Effector CD8-positive, alpha-beta T cell (primary cell): ENCODE measurements around the gene DLGAP1.
"Not testable (repeated sequence)": the region's sequence is repeated elsewhere in the genome, so short reads cannot be mapped to it uniquely, and the experiment has no call there.

ENCODE experiments used
- DNase-seq: peaks from one replicate; lab custom pipeline; 2025; lab: John Stamatoyannopoulos, UW
- total RNA-seq, 4 experiments: gene quantifications; one replicate each; lab custom pipeline; 2026; lab: John Stamatoyannopoulos, UW

Gene DLGAP1
- total RNA-seq = 0 to 0.54 (median 0.18) reads per million in 4 experiments

- DNase-seq = no peak
Observed at GRCh38 chr18:4455113-4455811, at the start of gene DLGAP1. TSS of gene DLGAP1 (minus strand) at chr18:4455307.

- DNase-seq = not testable (repeated sequence)
Observed at GRCh38 chr18:4494703-4495284, 39.7 kb upstream of the DLGAP1 start.

GRCh38 chr18:4468511-4468910 lies 13.4 kb upstream of the DLGAP1 start:
- no peak for DNase-seq

DNA sequence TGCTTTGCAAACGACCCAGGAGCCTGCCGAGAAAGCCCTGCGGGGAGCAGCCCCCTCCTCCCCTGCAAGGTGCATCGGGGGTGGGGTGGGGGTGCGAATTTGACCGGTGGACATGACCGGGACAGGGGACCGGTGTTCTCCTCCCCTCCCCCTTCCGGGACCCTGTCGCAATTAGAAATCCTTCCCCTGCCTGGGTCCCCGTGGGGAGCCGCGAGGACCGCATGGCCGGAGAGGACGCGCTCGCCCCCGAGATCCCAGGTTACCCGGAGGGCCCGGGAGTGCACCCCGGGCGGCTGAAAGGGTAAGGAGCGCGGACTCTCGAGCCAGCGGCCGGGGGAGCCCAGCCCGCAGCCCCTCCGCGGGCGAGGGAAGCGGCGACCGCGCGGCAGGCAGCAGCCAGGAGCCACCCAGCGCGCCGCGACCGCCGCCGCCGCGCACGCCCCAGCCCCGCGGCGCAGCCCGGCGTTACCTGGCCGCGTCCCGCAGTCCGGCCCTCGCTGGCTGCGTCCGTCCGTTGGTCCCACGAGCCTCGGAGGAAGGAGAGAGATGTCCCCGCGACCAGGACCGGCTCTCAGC lies 482 bp downstream of the DLGAP1 start:
- no peak for DNase-seq

DNA sequence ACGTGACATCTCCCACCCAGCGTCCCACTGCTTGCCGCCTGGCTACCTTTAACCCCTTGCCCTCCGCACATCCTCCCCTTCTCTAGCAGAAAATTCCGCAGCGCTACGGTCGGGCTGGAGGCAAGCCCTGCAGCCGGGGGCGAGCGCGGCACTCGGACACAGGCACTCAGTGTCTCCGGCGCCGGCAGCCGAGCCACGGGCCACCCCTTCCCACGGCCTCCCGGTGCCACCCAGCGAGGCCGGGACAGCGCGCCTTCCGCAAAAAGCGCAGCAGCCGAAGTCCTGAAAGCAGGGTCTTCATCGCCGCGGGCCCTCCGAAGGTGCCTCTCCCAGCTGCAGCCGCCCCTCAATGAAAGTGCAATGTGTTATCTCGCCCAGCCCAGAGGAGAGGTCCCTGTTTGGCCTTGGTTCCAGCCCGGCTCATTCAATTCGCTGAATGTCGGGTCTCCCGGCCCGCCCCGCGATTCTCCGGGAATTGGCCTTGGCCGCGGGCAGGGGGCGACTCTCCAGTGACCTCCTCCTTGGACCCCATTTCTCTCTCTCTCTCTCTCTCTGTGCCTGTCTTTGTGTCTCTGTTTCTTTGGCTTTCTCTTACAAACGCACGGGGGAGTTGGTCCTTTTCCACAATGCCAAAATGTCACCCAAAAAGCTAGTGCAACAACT lies 1.1 kb downstream of the DLGAP1 start:
- no peak for DNase-seq

GRCh38 chr18:4453567-4453873 lies 1.6 kb downstream of the DLGAP1 start:
- DNase-seq = no peak

DNA sequence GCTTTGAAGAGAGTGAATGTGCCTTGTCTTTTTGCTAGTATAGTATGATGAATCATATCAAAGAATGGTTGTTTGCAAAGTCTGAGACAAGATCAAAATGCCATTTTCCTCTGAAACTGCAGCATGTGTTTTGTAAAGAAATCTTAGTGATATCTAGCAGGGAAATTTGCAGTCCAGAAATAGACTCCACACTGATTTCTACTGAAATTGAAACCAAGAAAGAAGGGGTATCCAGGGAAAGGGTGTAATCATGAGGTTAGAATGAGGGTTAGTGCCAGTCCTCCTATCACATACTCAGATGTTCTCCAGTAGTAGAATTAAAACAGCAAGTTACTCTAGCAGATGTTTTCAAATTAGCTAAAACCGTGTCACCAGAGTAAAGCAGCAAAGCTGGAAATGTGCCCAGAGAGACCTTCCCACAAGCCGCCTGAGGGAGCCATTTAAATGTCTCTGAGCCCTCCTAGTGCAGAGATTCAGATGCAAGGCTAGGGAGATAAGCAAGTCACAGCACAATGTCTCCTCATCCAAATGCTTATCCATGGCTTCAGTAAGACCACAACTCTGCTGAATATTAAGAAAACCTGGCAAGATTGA lies 4.9 kb downstream of the DLGAP1 start:
- DNase-seq = no peak

GRCh38 chr18:4445902-4446301 lies 9.2 kb downstream of the DLGAP1 start:
- no peak for DNase-seq

- no peak for DNase-seq
Observed at GRCh38 chr18:4444306-4444705, 10.8 kb downstream of the DLGAP1 start.

DNA sequence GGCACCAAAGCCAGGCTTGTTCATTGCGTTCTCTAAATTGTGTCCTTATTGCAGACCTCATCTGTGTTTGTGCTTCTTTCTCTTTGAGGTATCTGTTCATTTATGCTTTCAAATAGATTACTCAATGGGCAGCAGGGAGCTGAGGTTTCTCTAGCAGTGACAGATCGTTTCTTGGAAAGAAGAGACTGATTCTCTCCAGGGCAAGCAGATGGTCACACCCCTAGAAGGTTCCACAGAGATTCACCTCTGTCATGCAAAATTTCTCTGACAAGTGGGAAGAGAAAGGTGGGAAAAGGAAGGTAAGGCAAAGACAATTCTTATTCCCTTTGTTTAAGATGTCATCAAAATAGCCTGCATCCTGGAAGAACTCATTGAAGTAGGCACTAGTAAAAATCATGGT lies 14.0 kb downstream of the DLGAP1 start:
- no peak for DNase-seq

- no peak for DNase-seq
Observed at GRCh38 chr18:4438938-4439337, 16.2 kb downstream of the DLGAP1 start.

GRCh38 chr18:4433717-4434116 lies 21.4 kb downstream of the DLGAP1 start:
- DNase-seq = no peak

- DNase-seq = no peak
Observed at GRCh38 chr18:4430836-4431235, 24.3 kb downstream of the DLGAP1 start.

DNA sequence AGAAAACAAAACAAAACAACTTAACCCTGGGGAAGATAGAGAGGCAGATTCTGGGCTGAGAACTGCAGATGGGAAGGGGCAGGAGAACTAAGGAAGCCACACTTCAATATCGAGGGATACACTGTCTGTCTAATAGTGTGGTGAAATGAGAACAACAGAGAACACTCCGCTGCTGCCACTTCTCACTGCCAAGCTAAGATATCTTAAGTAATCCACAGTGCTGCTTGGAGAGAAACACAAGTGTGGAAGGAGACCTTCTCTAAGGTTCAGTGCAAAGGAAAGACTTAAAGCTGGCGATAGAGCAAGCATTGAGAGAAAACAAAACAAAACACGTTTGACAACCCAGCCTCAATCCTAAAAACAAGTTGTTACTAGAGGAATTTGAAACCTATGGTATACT lies 37.4 kb downstream of the DLGAP1 start:
- no peak for DNase-seq

GRCh38 chr18:4416976-4417375 lies 38.1 kb downstream of the DLGAP1 start:
- DNase-seq = no peak

DNA sequence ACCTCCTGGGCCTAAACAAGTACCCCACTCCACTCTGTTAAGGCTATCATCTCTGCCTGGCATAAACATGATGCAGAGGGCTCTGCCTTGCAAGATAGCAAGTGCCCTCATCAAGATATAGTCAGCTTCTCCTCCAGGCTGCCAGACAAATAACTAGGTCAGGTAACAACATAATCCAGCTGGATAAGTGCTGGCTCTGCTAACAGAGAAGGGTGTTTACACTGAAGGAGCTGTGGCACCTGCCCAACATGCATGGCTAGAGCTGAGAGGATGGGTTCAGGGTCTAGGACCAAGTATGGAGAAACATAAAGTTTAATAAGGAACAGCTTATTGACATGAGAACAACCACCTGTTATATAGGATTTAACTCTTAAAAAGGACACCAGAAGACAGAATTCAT lies 42.8 kb downstream of the DLGAP1 start:
- DNase-seq = no peak

DNA sequence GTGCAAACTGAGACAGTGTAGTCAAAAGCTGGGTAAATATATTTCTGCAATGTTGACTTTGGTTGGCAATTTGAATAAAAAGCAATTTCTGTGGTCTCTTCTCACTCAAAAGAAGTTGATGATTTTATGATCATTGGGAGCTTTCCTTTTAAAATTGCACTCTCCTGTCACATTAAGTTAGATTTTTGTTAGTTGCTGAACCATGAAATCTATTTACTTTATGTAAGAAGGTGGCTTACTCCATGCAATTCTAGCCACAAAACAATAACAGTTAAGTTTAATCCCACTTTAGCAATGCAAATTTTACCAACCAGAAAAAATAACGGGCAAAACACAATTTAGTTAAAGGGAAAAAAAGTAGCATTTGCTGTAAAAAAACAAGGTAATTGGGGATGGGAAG lies 48.3 kb downstream of the DLGAP1 start:
- DNase-seq = no peak

DNA sequence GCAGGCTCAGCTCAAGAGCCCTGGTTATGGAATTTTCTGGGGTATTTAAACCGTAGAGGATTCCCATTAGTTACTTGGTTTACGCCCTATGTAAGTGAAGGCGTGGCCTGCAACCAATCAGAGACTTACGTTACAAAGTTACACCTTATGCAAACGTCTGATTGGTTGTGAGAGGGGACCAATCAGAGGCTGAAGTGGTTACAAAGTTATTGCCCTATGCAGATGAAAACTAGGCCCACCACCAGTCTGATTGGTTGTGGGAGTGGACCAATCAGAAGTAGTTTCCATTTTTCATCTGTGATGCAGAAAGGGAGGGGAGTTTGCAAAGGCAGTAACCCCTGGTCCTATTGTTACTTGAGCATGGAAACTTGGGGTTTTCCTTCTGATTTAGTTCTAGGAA lies 49.1 kb downstream of the DLGAP1 start:
- DNase-seq = no peak

GRCh38 chr18:4403836-4404235 lies 51.3 kb downstream of the DLGAP1 start:
- DNase-seq = no peak

GRCh38 chr18:4400911-4401310 lies 54.2 kb downstream of the DLGAP1 start:
- no peak for DNase-seq

- no peak for DNase-seq
Observed at GRCh38 chr18:4399929-4400328, 55.2 kb downstream of the DLGAP1 start.

DNA sequence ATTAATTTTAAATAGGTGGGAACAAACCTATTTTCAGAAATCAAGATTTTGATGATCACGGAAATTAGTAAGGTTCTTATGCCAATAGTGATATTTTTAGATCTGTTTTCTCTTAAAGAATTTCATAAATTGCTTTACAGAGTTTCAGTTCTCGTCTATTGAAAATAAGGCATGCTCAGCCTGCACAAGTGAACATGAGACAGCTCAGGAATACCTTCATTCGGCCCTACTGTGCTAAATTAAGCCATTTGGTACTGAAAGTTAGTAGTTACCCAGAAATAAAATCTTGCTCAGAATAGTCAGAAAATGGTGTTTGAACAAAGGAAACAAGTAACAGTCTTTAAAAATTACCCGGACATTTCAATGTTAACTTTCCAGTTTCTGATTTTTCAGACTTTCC lies 60.4 kb downstream of the DLGAP1 start:
- DNase-seq = no peak

GRCh38 chr18:4391859-4392258 lies 63.2 kb downstream of the DLGAP1 start:
- no peak for DNase-seq
